ENCODE data around the gene BPI.

GRCh38 chr20:38290829-38291814, 12.8 kb upstream of the BPI start:
- TF ChIP-seq EZH2 (IDR thresholded peaks at IDR 0.05; ENCODE audit: insufficient read depth, poor library complexity, severe bottlenecking) (no peak), EZH2phosphoT487 (IDR thresholded peaks at IDR 0.05; ENCODE audit: insufficient read depth, low read depth) (no peak)

Data from GM23248 (cell line).